Mesodermal cell (in vitro differentiated cells): Measurements from ENCODE around the gene LSM12.

Experiments used
- H3K27ac ChIP-seq: 2 replicates; pipeline ENCODE4 v1.7.0; 2013; ENCODE audit warnings: mild to moderate bottlenecking, low read depth, low read length, moderate library complexity; ENCODE audit not compliant: severe bottlenecking
- H3K36me3 ChIP-seq: 2 replicates; pipeline ENCODE4 v1.7.1; 2013; ENCODE audit warnings: mild to moderate bottlenecking, low read length, moderate library complexity; ENCODE audit not compliant: control insufficient read depth, insufficient read depth
- H3K4me1 ChIP-seq: one replicate; pipeline ENCODE4 v1.7.1; 2013; ENCODE audit warnings: mild to moderate bottlenecking, low read length; ENCODE audit not compliant: insufficient read depth, control insufficient read depth, poor library complexity, severe bottlenecking
- H3K4me3 ChIP-seq: 2 replicates; pipeline ENCODE4 v1.7.0; 2013; ENCODE audit warnings: low read length, control low read depth, mild to moderate bottlenecking; ENCODE audit not compliant: insufficient read depth, poor library complexity, severe bottlenecking; ENCODE audit errors: extremely low read depth
- H3K9me3 ChIP-seq: 2 replicates; pipeline ENCODE4 v1.7.1; 2013; ENCODE audit warnings: mild to moderate bottlenecking, low read length, moderate library complexity; ENCODE audit not compliant: control insufficient read depth
- WGBS, 2 experiments: methylation state at CpG; one replicate each; pipeline ENCODE4 v1.1.5; 2013; ENCODE audit warnings: missing lambda C conversion rate in 2 of 2; ENCODE audit not compliant: insufficient coverage in 2 of 2; 5-methylcytosine and 5-hydroxymethylcytosine counted together

LSM12 gene

GRCh38 chr17:44083250-44083849 lies 16.9 kb upstream of the LSM12 start:
- Histone ChIP-seq H3K4me1 (peaks cover 39% of the 10 kb centered on the region), H3K9me3 (no peaks in the 10 kb centered on the region), H3K36me3 (peaks cover 80% of the 10 kb centered on the region), H3K4me3 (no peak overlapping the region), H3K27ac (no peak overlapping the region)
- 89 to 91% methylated on average over 7 of the region's 12 CpGs for WGBS, 2 experiments

- Histone ChIP-seq H3K4me1 (peaks cover 29% of the 10 kb centered on the region), H3K36me3 (peaks cover 82% of the 10 kb centered on the region), H3K27ac (no peak overlapping the region), H3K4me3 (no peak overlapping the region), H3K9me3 (no peaks in the 10 kb centered on the region)
- WGBS, 2 experiments: 93 to 94% methylated on average over 12 to 14 of the region's 21 CpGs
Measured at GRCh38 chr17:44082256-44082927, 15.9 kb upstream of the LSM12 start.

- H3K9me3 ChIP-seq: no peaks in the 10 kb centered on the region
- H3K4me1 ChIP-seq: peaks cover 25% of the 10 kb centered on the region
- H3K36me3 ChIP-seq: peaks cover 89% of the 10 kb centered on the region
- H3K4me3 ChIP-seq: no peak overlapping the region
- WGBS, 2 experiments: 100% methylated on average over 2 to 3 of the region's 3 CpGs
- H3K27ac ChIP-seq: no peak overlapping the region
Measured at GRCh38 chr17:44081681-44082080, 15.2 kb upstream of the LSM12 start.

- 95 to 96% methylated on average over 15 to 17 of the region's 18 CpGs for WGBS, 2 experiments
- H3K36me3 ChIP-seq: peaks cover 95% of the 10 kb centered on the region
- H3K27ac ChIP-seq: no peak overlapping the region
- H3K4me3 ChIP-seq: no peak overlapping the region
- no peaks in the 10 kb centered on the region for H3K9me3 ChIP-seq
- peaks cover 15% of the 10 kb centered on the region for H3K4me1 ChIP-seq
Measured at GRCh38 chr17:44079877-44080821, 13.7 kb upstream of the LSM12 start.

- 98 to 100% methylated on average over 10 to 19 of the region's 19 CpGs for WGBS, 2 experiments
- Histone ChIP-seq H3K9me3 (no peaks in the 10 kb centered on the region), H3K4me1 (peaks cover 8% of the 10 kb centered on the region), H3K36me3 (peaks cover 95% of the 10 kb centered on the region), H3K27ac (no peak overlapping the region), H3K4me3 (no peak overlapping the region)
Measured at GRCh38 chr17:44078412-44078811, 11.9 kb upstream of the LSM12 start.

- Histone ChIP-seq H3K27ac (peak overlapping the region; percentile 13), H3K4me1 (peaks cover 6% of the 10 kb centered on the region), H3K4me3 (no peak overlapping the region), H3K36me3 (peaks cover 92% of the 10 kb centered on the region), H3K9me3 (no peaks in the 10 kb centered on the region)
- 100% methylated on average over 1 of the region's 4 CpGs; no CpG with 5 or more reads in 1 of the 2 experiments for WGBS, 2 experiments
Measured at GRCh38 chr17:44077595-44077909, 11.1 kb upstream of the LSM12 start.

- Histone ChIP-seq H3K4me1 (no peaks in the 10 kb centered on the region), H3K36me3 (peaks cover 86% of the 10 kb centered on the region), H3K9me3 (no peaks in the 10 kb centered on the region), H3K27ac (no peak overlapping the region), H3K4me3 (no peak overlapping the region)
- WGBS, 2 experiments: 94 to 100% methylated on average over 3 of the region's 6 CpGs
Measured at GRCh38 chr17:44076716-44077594, 10.5 kb upstream of the LSM12 start.

- no peaks in the 10 kb centered on the region for H3K9me3 ChIP-seq
Measured at GRCh38 chr17:44075598-44076293, 9.3 kb upstream of the LSM12 start.

GRCh38 chr17:44074911-44075285 lies 8.4 kb upstream of the LSM12 start:
- WGBS, 2 experiments: 94 to 96% methylated on average over 7 to 8 of the region's 9 CpGs
- H3K9me3 ChIP-seq: no peaks in the 10 kb centered on the region
- H3K4me3 ChIP-seq: no peak overlapping the region
- H3K4me1 ChIP-seq: peaks cover 1% of the 10 kb centered on the region
- peaks cover 69% of the 10 kb centered on the region for H3K36me3 ChIP-seq
- no peak overlapping the region for H3K27ac ChIP-seq

More at GRCh38 chr17:44075598-44076293, 9.3 kb upstream of the LSM12 start:
- H3K4me1 ChIP-seq: no peaks in the 10 kb centered on the region
- no peak overlapping the region for H3K4me3 ChIP-seq
- peaks cover 77% of the 10 kb centered on the region for H3K36me3 ChIP-seq
- no peak overlapping the region for H3K27ac ChIP-seq
- 86 to 95% methylated on average over 10 of the region's 10 CpGs for whole genome bisulfite sequencing, 2 experiments
